GM19025 (cell line): Measurements from ENCODE around the gene CLDN11.

Experiments used
- ATAC-seq: cut with Tn5 transposase; IDR thresholded peaks from one replicate; pipeline ENCODE4 v1.9.1; 2021; ENCODE audit warnings: mild to moderate bottlenecking, low read depth, moderate library complexity; ENCODE audit not compliant: unreplicated experiment

The CLDN11 gene

DNA sequence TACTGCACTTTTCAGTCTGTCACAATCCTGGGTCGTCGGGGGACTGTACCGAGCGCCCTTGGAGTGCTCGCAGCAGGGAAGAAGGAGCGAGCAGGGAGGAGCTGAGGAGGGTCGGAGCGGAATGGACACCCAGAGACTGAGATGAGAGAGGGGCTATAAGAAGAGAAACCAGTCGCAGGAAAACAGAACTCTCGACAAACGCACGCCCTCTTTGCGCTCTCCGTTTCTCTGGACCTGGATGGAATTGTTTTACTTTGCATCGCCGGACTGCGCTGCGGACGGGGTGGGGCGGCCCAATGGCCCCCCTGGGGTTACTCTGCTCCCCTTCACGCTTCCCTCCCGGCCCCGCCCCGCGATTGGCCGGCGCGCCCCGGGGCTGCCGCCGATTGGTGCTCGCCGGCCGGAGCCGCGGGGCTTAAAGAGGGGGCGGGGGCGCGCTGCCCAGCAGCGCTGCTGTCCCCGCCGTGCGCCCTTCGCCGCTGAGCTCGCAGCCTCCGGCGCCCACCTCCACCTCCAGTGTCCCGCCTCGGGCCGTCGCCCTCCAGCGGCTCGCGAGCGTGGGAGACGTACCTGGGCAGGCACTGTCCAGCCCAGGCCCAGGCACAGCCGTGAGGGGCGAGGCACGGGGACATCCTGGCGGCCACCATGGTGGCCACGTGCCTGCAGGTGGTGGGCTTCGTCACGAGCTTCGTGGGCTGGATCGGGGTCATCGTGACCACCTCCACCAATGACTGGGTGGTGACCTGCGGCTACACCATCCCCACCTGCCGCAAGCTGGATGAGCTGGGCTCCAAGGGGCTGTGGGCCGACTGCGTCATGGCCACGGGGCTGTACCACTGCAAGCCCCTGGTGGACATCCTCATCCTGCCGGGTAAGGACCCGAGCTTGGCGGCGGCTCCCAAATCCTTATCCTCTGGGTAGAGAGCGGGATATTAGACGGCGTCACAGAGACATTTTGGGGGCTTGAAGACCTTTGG, at the start of gene CLDN11:
CLDN11 (plus strand) TSS at position 447 of the 977 bp plus-strand sequence; CDS start at position 646, 199 bp downstream.
- ATAC-seq: no peak

DNA sequence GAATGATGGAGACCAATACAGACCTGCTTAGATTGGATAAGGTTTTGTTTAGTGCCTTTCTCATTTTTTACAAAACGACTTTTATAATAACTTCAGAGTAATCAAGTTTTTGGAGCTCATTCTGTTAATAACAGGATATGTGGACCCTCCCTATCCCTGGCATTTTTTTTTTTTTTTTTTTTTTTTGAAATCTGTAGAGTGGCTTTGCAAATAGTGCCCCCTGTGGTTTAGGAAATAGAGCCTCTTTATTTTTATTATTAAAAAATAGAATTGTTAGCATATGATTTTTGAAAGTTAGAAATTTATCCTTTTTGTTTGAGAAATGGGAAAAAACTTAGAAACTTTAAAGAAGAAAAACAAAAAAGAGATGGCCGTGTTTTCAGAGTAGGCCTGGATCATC, 49.7 kb upstream of the CLDN11 start:
- ATAC-seq: no peak

GRCh38 chr3:170372190-170372879, 46.3 kb upstream of the CLDN11 start:
- ATAC-seq: no peak

DNA sequence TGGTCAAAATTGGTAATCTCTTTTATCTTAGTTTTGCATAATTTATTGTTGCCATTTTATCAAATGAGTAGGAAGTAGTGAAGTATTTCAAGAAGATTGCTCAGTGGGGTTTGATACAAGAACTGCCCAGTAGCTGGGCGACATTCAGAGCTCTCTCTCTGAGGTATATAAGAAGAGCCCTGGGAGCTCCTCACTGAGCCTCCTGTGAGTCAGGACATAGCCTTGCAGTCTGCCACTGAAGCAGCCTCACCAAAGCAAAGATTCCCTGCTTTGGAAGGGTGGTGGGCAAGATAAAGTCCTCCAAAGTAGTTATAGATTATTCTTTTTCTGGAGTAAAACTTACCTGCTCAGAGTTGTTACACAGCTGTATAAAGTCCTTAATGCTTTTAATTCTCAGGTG, 35.1 kb upstream of the CLDN11 start:
- ATAC-seq: no peak

GRCh38 chr3:170386468-170386867, 32.2 kb upstream of the CLDN11 start:
- no peak for ATAC-seq

- ATAC-seq: no peak
These were observed 30.7 kb upstream of the CLDN11 start for GRCh38 chr3:170387950-170388349.

DNA sequence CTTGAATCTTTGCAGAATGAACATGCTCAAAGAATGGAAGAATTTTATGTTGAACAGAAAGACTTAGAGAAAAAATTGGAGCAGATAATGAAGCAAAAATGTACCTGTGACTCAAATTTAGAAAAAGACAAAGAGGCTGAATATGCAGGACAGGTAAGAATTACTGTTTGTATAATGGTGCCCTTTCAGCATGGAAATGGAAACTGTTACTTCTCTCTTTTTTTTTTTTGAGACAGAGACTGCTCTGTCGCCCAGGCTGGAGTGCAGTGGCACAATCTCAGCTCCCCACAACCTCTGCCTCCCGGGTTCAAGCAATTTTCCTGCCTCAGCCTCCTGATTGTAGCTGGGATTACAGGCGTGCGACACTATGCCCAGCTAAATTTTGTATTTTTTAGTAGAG, 27.6 kb upstream of the CLDN11 start:
- no peak for ATAC-seq

DNA sequence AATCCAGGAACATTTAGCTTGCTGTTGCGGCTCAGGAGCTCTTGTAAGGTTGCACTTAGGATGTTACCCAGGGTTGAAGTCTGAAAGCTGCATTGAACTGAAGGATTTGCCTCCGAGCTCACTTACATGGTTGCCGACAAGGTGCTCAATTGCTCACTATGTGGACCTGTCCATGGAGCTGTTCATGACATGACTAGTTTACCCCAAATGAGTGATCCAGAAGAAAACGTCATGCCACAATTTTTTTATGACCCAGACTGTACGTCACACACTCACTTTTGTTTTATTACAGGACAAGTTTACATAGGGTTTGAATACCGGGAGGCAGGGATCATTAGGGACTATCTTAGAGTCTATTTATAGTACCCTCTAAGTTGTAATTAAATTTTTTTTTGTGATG, 21.0 kb upstream of the CLDN11 start:
- ATAC-seq: no peak

- ATAC-seq: no peak
These were observed 13.6 kb upstream of the CLDN11 start for GRCh38 chr3:170405101-170405500.

GRCh38 chr3:170410428-170411029, 8.1 kb upstream of the CLDN11 start:
- no peak for ATAC-seq

DNA sequence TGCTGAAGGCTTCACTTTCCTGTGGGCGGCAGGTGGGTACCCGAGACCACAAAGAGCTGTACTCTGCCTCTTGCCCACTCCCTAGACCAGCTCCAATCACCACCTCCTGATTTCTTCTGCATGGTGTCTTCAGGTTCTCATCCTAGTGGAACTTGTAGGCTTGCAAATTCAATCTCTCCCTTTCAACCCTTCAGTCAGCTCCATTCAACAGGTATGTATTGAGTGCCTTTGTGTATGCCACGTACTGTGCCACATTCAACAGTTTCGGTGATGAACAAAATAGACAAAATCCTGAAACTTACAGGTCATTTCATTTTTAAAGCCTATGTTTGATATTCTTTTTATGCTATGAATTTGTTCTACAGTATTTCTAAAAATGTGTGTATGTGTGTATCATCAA, 5.4 kb upstream of the CLDN11 start:
- no peak for ATAC-seq

GRCh38 chr3:170414202-170414663, 4.4 kb upstream of the CLDN11 start:
- no peak for ATAC-seq

GRCh38 chr3:170417090-170417489, 1.6 kb upstream of the CLDN11 start:
- ATAC-seq: no peak

- ATAC-seq: no peak
These were observed 954 bp downstream of the CLDN11 start for GRCh38 chr3:170419557-170420087.

DNA sequence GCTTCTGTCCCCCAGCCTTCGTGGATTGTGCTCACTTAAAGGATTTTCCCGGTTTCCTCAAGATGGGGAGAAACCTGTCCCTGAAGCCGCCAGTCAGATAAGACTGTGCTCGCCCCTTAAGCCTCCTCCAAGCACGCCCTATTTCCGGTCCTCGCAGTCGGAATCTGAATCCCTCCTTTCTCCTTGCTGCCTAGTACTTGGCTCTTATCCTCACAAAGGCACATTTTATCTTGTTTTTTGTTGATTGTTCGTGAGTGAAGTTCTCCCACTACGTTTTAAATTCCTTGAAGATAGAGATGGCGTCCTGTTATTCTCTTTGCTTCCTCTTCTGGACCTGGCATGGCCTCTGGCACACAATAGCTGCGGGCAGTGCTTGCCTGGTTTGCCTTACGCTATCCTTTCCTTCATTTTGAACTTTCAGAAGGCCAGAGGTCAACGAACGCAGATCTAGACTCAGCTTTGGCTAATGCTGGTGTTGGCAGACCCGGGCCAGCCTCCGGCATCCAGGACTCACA, 1.7 kb downstream of the CLDN11 start:
- no peak for ATAC-seq

GRCh38 chr3:170421111-170421641, 2.5 kb downstream of the CLDN11 start:
- no peak for ATAC-seq

DNA sequence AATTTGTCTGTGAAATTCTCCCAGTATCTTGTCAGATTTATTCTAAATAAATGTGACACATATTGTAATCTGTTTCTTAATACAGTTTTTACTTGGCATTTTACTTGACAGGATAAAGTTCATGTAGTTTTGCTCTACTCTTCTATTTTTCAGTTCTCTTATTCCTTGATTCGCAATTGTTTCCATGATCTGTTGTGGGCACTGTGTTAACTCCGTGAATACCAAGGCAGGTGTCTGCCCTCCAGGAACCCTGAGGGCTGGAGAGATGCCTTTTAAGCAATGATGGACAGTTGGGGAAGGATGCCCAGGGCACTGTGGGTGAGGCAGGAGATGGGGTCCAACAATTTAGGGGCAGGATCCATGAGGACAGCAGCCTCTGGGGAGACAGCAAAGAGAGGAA, 3.1 kb downstream of the CLDN11 start:
- no peak for ATAC-seq

- no peak for ATAC-seq
These were observed 4.4 kb downstream of the CLDN11 start for GRCh38 chr3:170423001-170423615.

GRCh38 chr3:170424879-170425278, 6.2 kb downstream of the CLDN11 start:
- no peak for ATAC-seq
